HuH-7 (cell line): Measurements from ENCODE around the gene NXN.
"Not testable (repeated sequence)": the region's sequence is repeated elsewhere in the genome, so short reads cannot be mapped to it uniquely, and the experiment has no call there.

Source experiments
- DNase-seq: peaks from one replicate; pipeline ENCODE4 v3.0.0; 2011; ENCODE audit warnings: low spot score

The NXN gene

GRCh38 chr17:979212-979538 is 401 bp downstream of the NXN start:
- no peak for DNase-seq

DNA sequence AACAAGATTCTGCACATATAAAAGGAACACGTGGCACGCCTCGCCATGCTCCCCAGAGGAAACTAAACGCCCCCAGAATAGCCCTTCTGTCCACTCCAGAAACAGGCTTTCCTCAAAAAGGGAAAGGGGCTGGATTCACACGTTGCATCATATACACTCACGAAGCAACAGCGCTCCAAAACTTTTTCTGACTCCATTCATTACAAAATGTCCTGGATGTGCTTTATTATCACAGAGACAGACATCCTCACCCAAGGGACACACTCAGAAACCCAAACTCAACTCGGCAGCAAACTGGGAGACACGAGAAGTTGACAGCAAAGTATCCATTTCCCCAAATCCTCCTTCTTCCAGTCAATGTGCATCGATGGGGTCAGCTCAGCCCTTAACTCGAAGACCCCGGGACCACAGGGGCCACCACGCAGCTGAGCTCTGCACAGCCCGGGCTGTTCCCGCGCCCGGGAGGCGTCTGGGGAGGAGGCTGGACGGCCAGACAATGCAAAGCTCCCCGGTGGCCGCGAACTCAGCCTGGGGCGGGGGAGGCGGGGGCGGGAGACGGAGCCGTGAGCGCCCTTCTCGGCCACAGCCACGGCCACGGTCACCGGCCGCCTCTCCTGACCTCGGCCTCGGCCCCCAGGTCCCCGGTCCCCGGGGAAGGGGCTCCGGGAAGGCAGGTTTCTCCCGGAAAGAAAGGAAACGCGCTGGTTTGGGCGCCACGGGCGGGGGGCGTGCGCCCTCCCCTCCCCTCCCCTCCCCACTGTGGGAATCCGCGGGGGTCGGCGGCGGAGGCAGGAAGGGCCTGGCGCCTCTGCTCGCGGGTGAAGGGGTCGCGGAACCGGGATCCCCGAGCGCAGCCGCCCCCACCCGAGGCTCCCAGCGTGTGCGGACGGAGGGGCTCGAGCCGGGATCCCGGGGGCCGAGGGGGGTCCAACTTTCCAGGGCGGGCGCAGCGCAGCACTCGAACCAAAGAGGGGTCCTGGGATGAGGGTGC is 1.2 kb downstream of the NXN start:
- no peak for DNase-seq

- DNase-seq = no peak
Observed at GRCh38 chr17:977166-977565, 2.4 kb downstream of the NXN start.

GRCh38 chr17:976312-976711 is 3.3 kb downstream of the NXN start:
- no peak for DNase-seq

DNA sequence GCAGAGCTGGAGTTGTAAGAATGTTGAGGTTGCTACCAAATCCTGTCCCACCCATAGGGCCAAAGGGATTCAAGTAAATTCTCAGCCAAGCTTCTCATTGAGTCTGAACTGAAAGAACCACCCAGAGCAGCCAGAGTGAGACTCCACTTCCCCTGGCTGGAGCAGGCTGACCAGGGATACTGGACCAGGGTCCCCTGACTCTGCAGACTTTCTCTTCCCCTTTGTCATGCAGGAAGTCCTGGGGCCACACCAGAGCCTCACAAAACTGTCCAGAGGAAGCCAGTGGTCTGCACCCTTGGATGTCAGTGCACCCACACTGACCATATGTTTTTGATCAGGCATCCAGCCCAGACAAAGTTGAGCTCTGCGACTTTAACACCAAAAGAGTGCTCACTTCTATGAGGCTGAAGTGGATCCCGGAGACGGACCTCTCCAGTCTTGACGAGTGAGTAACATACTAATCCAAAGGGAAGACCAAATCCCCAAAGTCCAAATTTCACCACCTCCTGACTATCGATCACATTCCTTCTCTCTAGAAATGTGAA is 4.1 kb downstream of the NXN start:
- no peak for DNase-seq

DNA sequence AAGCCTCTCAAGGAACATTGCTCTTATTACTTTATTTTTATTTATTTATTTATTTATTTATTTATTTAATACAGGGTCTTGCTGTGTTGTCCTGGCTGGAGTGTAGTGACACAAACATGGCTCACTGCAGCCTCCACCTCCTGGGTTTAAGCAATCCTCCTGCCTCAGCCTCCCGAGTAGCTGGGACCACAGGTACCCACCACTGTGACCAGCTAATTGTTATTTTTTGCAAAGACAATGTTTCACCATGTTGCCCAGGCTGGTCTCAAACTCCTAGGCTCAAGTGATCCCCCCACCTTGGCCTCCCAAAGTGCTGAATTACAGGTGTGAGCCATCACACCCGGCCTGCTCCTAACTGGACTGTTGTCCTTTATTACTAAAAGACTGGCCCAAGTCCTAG is 4.8 kb downstream of the NXN start:
- not testable (repeated sequence) for DNase-seq

DNA sequence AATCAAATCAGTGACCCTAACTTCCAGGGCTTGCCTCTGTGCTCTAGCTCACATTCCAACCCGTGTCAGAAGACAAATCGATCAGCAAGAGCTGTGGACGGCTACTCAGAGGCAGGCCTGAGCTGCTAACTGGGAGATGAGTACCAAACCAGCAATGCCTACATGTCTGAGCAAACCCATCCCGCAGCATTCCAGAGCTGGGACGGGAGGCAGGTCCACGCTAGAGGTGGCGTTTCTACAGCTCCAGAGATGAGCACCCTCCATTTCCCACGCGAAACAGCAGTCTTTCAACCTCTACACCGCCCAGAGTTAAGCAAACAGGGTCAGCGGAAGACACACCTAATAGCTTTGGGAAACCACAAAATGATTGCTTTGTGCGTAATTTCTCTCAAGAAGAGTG is 6.5 kb downstream of the NXN start:
- DNase-seq = no peak

GRCh38 chr17:971861-972260 is 7.7 kb downstream of the NXN start:
- not testable (repeated sequence) for DNase-seq

DNA sequence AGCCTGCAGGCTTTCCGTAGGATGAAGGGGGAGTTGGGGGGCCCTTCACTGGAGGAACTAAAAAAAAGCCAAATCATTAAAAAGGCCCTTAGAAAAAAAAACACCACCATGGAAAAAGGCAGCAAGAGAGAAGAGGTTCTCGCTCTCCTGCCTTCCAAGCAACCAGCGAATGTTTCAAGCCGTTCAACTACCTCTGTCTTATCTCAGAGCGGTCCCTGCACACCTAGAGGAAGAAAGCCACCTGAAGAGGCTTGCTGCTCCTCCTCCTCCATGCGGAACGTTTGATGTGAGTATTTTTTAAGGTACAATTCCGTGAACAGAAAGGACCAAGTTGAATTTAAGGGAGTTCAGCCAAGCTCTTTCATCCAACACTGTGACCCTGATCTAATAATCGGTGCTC is 9.2 kb downstream of the NXN start:
- no peak for DNase-seq

DNA sequence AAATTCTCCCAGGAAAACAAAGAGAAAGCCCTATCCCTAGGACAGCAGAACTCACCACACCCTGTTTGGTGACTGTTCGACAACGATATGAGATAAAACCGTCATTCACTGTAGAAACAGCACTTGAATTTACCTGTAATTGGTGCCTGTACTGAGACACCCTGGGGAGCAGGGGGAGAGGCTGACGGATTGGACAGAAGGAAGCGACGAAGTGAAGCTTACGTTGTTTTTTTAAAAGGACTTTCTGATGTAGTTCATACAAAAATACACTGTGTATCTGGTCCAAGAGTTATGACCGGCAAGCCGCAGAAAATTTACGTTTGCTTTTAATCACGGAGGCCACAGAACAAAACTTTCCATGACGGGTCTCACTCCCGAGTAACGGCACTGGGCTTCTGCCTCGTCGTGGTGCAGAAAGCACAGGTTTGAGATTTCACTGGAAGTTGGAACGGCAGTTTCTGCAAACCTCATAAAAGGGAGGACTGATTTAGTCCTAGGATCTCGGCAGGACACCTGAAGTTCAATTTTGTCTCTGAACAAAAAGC is 9.7 kb downstream of the NXN start:
- no peak for DNase-seq

DNA sequence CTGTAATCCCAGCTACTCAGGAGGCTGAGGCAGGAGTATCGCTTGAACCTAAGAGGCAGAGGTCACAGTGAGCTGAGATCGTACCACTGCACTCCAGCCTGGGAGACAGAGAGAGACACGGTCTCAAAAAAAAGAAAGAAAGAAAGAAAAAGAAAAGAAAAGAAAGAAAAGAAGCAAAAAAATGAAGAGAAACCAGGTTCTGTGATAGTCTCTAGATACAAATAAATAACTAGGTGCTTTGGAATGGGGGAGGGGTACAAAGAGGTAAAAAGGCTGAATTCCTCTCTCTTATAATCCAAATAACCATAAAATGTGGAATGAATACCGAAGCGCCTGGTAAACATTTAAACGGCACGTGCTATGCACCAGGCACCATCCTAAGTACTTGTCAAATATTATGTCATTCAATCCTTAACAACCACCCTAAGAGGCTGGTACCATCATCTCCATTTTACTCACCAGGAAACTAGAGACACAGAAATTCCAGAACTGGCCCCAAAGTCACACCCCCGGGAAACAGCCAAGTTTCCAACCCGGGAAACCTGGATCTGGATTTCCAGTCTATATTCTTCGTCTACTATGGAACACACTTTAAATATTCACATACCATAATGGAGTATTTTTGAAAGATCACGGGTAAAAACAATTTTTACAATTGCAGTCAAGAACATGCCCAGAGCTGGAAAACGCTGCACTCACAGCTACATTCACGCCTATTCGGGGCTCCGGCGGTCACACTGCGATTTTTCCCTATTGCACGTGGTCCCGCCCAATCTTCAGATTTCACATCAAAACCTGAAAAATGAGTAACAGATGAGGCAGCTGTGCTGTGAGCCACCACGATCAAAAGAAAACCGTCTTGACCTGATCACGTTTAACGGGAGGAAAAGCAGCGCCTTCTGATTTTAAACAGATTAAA is 10.5 kb downstream of the NXN start:
- no peak for DNase-seq

DNA sequence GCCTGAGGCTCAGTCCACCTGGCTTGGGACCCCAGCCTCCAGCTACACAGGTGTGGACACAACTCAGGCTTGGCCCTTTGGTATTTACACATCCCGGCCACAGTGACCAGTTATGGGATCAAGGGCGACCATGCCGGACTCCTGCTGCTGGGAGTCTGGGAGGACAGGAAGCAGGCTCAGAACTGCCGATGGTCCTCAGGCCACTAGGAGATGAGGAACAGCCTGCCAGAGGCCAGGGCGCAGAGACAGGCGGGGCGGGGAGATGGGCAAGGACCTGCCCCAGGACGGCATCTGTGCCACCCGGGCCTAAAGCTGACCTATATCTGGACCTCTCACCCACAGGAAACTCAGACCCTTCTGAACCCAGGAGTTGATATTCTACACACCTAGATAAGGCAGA is 12.5 kb downstream of the NXN start:
- DNase-seq = no peak

DNA sequence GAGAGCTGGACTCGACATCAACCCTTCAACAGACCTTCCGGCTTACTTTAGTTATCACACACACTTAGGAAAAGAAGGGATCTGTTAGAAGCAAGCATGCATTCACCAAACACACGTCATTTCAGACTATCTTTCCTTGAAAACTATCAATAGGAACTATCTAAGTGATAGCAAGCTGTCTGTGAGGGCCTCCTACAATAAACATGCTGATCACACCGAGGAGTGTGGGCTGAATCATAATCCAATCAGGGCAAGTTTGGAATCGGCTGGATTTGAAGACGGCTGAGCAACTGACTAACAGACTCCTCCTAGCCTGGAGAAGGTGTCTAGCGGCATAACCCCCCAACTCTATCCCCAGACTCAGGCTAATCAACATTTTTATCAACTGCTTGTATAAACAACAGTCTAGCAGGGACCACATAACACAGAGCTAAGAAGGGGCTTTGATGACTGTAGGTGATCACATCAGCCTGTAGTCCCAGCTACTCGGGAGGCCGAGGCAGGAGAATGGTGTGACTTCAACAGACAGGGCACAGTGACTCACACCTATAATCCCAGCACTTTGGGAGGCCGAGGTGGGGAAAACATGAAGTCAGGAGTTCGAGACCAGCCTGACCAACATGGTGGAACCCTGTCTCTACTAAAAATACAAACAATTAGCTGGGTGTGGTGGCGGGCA is 14.1 kb downstream of the NXN start:
- no peak for DNase-seq

DNA sequence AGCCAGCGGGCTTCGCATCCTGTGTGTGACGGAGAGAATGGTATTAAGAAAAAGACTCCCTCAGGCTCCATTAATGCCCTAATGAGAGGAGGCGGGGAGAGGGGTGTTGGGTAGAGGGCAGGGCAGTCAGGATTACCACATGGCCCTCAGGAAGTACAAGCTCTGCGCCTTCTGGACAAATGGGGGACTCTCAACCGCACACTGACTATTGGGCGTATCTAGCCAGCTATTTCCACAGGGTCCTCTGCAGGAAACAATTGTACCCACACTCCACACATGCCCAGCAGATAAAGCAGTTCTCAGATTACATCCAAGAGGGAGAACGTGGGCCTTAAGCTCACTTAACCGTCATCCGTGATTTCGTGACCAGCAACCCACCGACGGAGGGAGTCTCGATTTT is 14.7 kb downstream of the NXN start:
- DNase-seq = no peak

- DNase-seq = no peak
Observed at GRCh38 chr17:962670-963069, 16.9 kb downstream of the NXN start.

GRCh38 chr17:962166-962565 is 17.4 kb downstream of the NXN start:
- DNase-seq = no peak

DNA sequence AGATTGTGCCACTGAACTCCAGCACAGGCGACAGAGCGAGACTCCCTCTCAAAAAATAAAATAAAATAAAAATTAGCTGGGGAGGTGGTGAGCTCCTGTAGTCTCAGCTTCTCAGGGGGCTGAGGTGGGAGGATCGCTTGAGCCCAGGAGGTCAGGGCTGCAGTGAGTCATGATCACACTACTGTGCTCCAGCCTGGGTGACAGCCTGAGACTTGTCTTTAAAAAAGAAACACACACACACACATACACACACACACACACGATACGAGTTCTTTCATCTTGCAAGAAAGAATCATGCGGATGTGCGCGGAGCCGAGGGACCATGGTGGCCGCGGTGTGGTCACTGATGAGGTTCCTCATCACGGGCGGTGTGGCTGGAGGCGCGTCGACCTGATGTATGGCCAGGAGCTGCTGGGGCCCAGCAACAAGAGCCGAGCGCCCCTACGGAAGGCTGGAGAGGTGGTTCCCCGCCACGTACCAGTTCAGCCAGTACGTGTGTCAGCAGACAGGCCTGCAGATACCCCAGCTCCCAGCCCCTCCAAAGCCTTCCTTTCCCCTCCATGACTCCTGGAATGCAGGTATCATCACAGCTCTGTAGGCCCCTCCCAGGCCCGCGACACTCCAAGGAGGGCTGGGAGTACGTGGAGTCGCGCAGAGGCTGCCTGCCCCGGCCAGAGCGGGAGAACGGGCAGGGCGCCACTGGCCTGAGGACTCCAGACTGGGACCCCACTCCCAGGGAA is 20.7 kb downstream of the NXN start:
- DNase-seq = no peak

- no peak for DNase-seq
Observed at GRCh38 chr17:957856-958421, 21.6 kb downstream of the NXN start.

DNA sequence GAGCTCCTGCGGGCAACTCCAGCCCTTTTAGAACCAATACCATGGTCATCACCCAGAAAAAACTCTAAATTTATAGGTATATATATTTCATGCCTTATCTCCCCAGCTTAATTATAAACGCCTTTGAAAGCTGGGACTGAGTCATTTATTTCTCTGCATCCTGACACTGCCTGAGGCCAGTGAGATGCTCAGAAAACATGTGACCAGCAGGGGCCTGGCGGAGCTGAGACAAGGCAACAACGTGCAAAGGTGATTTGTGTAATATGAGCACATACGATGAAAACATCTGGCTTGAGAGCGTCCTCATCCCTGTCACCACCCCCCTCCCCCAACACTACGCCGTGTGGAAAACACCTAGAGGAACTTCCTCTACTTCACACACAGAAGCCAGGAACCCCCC is 22.7 kb downstream of the NXN start:
- DNase-seq = no peak

- DNase-seq = peak; percentile 66
Observed at GRCh38 chr17:954431-955164, 25.0 kb downstream of the NXN start.
